GM18526 (cell line): ENCODE measurements around the gene MMP24.

Experiments
- POLR2A ChIP-seq: IDR thresholded peaks from 3 replicates; pipeline ENCODE4 v1.6.1; 2011; ENCODE audit not compliant: insufficient read length; ENCODE audit errors: extremely low read depth

MMP24 gene

GRCh38 chr20:35319192-35319870 lies 92.8 kb downstream of the MMP24 start:
- TF ChIP-seq POLR2A: no peak

GRCh38 chr20:35319871-35320197 lies 93.3 kb downstream of the MMP24 start:
- TF ChIP-seq POLR2A: no peak

DNA sequence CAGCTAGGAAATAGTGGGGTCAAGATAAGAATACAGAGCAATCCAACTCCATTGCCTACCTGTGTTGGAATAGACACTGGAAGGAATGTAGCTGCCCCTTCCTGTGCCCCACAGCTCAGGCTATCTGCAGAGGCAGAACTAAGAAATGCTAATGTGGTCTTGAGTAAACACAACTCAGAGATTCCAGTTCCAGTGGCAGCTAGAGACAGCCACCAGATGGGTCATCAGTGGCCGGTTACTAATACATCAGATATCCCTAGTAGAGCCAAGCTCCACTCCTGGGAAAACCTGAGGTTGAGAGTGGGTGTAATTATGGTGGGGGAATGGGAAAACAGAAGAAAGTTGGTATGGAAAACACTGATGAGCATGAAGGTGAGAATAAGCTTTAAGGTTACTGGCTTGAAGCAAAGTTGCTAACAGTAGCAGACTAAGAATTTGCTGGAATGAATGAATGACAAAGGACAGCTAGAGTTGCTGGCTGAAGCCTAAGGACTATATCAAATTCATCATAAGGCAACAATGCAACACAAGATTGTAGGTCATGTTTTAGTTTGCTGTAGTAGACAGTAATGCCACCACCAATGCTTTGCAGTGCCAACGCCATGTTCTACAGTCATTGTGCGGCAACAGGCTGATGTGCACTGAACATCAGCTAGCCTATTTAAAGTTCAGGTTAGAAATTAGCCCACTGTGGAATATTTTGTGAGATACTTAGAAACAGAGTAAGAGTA lies 94.1 kb downstream of the MMP24 start:
- no peak for TF ChIP-seq POLR2A

DNA sequence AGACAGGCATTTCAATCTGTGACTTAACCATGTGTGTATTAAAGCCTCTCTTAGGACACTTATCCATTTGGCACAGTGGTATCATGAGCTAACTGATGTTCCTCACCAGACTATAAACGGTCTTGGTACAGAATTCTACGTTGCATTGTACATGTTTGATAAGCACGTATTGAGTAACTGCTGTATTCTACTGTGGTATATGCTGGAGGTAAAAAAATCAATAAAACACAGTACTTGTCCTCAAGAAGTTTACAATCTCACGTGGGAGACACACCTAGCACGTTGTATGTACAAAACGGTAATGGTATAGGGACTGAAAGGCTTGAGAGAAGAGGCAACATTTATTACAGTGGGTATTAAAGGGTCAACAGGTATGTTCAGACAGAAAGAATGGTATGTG lies 98.9 kb downstream of the MMP24 start:
- no peak for TF ChIP-seq POLR2A

DNA sequence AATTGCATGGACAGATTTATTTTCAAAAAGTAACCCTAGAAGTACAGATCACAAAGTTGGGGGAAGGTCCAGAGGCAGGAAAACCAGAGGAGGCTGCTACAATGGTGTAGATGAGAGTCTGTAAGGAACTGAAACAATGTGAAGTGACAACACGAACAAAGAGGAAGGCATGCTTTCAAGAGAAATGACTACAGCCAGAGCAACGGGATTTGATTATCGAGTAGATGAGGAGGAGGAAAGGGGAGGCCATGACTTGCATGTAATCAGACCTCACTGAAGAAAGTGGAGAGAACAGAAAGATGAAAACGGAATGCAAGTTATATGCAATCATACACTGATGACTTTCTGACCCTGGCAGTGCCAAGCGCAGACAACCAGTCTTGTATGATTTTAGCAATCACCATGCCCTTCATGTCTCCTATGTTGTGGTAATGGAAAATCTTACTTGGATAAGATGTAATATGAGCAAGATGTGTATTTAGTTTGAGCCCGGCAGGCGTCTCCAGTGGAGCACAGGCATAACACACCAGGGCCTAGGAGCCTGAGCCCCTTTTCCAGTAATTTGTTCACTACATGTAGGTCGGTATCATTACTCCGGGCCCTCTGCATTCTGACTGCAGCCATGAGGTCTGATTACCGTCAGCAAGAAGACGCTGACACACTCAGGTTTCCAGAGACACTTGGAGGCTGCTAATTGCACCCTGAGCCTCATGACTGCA lies 99.7 kb downstream of the MMP24 start:
- TF ChIP-seq POLR2A: no peak
